GM11168 (cell line): ENCODE results near the gene NXT1.

Experiments used
- in situ Hi-C: fragments of 300-500 bp; cut with MboI; formaldehyde crosslinking; loops from one replicate; pipeline ENCODE4 v1.12.0; 2022; ENCODE audit warnings: low sequenced_read_pairs; ENCODE audit not compliant: unreplicated experiment

NXT1 gene

GRCh38 chr20:23357767-23358562, 7.4 kb downstream of the NXT1 start:
- in situ Hi-C loops: no loop called here

DNA sequence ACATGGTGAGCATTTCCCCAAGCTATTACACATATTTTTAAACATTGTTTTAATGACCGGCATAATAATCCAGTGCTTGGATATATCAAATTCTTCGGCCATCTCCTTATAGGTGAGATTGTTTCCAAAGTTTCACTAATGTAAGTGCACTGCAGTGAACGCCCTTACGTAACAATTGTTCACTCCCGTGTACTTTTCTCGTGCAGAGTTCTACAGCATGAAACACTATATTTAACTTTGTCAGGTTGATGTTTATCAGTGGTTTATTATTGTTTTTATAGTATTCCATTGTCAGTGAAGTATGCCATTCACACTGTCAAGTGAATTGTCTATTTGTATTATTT, 7.9 kb downstream of the NXT1 start:
- in situ Hi-C loops: no loop called here

DNA sequence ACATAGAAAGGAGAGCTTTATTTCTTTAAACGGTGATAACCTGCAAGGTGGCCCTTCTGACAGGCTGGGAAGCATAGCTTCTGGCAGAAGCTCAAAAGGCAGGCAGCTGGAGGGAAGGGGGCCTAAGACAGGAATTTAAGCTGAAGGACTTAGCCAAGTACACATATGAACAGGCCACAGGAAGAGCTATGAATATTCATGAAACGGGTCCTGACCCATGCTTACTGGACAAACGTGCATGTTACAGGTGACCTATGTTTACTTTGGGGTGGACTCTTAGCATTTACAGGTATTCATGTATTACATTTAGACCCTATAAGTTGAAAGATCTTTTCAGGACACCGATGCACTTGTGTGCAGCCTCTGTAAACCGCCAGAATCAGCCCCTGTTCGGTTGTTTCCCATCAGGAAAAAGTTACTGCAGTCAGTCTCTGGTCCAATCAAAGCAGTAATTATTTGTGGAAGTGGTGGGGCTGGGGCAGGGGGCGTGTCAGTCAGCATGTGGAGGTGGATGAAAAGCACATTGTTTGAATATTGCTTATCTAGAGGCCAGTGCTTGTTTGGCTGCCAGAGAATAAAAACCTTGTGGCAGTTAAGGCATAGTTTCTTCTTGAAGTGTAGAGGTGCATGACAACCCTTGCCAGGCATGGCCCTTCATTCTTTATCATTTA, 8.5 kb downstream of the NXT1 start:
- in situ Hi-C loops: no loop called here

DNA sequence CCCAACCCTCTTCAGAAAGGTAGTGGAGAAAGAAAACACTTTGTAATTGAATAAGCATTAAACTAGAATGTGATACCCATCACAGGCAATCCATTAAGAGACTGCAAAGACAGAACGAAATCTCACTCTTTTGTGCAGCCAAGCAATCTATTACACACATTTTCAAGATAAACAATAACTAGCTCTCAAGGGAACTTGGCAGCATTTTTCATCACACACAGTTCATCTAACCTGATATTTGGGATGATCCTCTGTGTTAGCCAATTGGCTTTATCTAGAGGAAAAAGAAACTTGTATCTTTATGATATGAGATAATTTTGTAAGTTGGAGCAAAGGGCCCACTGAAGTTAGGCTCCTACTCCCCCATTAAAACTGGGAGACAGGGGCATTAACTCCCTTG, 9.9 kb downstream of the NXT1 start:
- in situ Hi-C loops: no loop called here

GRCh38 chr20:23361119-23361475, 10.5 kb downstream of the NXT1 start:
- in situ Hi-C loops: no loop called here

GRCh38 chr20:23361476-23362391, 11.1 kb downstream of the NXT1 start, which contains the start of gene GZF1:
Gene GZF1, plus strand, starts transcription at chr20:23362182. Its CDS starts 2,202 bp downstream, at chr20:23364384.
- in situ Hi-C loops: no loop called here

- in situ Hi-C loops: no loop called here
Measured at GRCh38 chr20:23362392-23363256, 12.0 kb downstream of the NXT1 start.

DNA sequence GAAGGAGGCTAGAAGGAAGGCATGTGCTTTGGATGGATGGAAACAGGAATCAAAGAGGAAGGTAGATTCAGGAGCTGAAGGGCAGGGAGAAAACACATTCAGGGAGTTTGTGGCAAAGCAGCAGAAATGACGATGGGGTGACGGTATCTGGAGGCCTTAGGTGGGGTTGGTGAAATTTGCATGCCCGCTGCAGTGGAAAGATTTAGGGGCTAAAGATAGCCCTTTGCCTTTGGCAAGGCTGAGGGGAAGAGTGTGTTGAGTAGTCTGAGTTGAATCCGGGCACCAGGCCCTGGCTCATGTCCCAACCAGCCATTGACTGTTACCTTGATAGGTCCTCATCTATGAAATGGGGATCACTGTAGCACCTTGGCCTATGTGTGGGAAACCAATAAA, 12.7 kb downstream of the NXT1 start:
- in situ Hi-C loops: no loop called here

- in situ Hi-C loops: no loop called here
Measured at GRCh38 chr20:23365390-23366165, 15.0 kb downstream of the NXT1 start.

DNA sequence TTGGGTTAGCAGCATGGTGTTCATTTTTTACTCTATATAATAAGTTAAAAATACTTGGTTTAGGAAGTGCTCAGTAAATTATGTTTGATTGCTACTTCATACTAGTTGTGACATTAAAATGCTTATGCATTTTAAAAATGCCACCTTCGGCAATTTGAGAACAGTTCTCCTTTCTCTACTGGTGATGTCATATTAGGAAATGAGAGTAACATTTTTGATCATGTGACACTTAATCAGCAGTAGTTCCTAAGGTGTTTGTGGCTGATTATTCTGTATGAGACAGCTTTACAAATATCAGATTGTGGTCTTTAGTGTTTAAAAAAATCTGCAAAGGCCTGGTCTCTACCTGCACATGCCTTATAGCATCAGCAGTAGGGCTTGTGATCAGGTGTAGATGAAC, 15.8 kb downstream of the NXT1 start:
- in situ Hi-C loops: no loop called here

GRCh38 chr20:23367770-23368169, 17.2 kb downstream of the NXT1 start:
- in situ Hi-C loops: no loop called here

DNA sequence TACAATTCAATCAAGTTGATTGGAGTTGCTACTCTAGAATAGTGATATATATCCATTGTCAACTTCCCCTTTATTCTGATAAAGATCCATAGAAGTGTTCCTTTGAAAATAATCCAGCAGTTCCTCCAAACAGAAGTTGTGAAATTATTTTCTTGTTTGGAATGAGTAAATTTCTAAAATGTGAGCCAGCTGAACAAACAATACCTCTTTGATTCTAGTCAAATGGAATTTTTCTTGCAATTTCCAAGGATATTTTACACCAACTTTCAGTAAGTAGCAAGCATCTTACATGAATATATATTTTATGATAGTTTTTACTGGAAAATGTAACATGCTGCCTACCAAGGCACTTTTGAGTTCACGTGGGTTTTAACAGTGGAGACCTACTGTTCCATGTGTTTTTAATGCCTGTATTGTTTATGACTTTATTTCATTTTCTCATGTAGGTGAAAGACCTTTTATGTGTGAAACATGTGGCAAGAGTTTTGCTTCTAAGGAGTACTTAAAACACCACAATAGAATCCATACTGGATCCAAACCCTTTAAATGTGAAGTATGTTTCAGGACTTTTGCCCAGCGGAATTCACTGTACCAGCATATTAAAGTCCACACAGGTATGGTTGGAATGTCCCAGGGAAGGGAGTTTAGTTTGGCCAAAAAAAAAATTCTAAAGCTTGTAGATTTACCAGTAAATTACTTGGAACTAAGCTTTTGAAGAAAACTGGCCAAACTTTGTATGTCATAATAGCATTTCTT, 17.9 kb downstream of the NXT1 start:
- in situ Hi-C loops: no loop called here

DNA sequence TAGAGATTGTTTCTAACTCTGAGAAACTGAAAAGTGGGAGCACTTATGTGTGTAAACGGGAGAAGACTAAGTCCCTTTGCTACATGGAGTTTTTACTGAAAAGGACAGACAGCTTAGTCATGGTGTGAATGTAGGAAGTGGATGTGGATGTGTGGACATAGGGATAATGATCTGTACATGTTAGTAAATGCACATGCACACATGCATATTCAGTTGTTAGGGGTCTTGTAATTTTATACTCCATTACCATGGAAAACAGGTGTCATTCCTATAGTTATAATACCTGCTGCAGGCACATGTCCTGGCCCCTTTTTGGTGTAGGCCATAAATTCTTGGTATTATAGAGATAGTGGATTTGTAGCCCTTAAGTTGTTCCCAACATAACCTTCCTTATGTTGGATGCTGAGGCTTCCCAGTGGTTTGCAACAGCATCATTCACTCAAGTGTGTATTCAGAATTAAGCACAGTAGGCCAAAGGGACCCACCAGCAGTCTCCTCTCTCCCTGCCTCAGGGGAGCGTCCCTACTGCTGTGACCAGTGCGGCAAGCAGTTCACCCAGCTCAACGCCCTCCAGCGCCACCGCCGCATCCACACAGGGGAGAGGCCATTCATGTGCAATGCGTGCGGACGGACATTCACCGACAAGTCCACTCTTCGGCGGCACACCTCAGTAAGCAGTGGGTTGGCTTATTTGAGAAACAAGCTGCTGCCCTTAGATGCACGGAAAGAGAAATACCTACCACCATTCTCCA, 18.7 kb downstream of the NXT1 start:
- in situ Hi-C loops: no loop called here

DNA sequence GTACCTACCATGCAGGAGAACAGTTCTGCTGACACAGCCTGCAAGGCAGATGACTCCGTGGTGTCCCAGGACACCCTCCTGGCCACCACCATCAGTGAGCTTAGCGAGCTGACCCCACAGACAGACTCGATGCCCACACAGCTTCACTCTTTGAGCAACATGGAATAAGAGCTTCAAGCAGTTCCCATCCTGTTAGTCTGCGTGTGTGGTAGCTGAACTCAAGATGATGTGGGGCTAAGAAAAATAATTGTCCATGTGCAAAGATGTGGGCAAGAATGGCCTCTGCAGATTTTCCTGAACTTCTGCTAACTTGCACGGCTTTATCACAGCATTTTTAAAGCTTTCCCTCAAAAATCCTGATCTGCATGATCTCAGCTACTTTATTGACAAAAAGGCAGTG, 19.7 kb downstream of the NXT1 start:
- in situ Hi-C loops: no loop called here

GRCh38 chr20:23370873-23371272, 20.3 kb downstream of the NXT1 start:
- in situ Hi-C loops: no loop called here

DNA sequence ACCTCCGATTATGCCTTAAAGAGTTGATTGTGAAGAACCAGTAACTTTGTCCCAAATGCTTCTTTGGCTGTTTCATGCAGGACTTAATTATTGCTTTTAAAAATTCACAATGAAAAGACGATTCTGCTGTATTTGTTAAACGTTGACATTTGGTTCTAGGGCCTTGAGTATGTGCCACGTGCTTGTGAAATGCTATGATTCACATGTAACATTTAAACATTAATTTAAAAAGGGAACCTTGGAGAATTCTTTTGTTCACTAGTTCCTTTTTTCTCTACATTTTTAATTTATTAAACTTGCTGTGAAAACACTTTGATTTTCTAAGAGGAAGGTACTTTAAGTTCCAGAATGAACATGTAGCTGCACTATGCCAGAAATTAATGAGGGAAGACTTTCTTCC, 20.9 kb downstream of the NXT1 start:
- in situ Hi-C loops: no loop called here

DNA sequence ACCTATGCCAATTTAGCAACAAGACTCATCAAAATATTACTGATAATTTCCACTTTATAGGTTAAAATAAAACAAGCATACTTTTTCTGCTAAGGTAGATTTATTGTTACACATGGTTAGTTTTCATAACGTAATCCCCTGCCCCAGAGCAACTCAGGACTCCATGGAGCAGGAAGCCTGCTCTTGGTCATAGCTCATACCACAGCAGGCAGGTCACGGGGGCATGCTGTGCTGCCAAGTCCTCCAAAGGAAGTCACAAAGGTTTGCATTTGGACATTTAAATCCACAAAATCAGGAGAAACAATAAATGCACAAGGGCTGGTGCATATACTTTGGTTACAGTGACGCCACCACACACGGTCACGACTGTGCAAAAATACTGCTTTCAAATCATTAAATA, 23.9 kb downstream of the NXT1 start:
- in situ Hi-C loops: no loop called here

DNA sequence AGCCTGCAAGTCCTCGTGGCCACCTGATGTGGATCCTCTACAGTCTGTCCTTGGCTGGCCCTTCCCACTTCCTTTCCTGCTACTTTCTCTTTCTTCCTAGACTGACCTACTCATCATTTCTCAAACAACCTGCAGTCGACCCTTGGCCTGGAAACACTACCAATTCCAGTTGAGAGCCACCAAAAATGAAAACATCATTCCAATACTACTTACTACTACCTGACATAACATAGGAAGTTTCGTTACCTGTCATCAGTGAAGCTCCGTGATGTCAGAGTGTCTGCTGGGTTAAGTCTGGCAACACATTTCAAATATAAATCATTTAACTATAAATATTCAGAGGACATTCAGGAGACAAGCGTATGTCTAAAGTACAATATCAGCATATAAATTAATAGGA, 25.2 kb downstream of the NXT1 start:
- in situ Hi-C loops: no loop called here
